Measurements from ENCODE around the gene MTERF2.

MTERF2 gene

DNA sequence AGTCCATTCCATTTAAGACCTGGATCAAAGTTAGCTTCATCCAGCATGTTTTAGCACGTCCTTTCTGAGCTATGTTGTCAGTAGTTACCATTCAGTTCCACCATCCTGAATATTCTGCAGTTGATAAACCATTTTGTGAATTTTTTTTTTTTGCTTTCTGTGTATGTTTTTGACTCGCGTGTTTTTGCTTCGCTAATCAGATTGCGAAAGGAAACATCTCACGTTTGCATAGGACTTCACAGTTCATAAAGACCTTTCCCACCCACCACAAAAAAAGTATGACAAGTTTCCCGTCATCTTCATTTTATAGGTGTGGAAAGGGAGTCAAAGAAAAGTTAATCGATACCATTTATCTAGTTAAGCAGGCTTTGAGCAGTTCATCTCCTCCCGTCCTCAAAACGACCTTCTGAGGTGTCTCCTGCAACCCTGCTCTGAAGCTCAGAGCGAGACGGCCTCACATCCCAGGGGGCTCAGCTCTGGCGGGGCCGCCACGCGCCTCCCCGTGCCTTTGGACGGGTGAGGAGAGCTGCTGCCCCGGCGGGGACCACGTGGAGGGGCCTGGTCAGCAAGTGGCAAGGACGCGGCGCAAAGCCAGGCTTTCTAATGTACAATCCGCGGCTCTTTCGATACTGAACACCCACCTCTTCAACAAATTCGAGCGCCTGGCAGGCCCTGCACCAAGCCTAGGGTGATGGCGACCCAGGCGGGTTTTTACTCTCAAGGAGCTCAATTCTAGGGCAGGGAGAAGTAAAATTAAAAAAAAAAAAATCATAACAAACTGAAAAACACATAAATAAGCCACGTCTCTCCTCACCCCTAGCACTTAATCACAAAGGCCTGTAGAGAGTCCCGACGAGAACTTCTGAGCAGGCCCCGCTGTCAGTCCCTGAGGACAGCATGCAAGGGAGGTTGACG, 32.2 kb downstream of the MTERF2 start:
- FAIRE-seq (peak; percentile 25), DNase-seq (ENCODE audit: insufficient read length, low spot score) (no peak)
- TF ChIP-seq CTCF (IDR thresholded peaks at IDR 0.05; ENCODE audit: insufficient read depth, missing control alignments), result no peak

DNA sequence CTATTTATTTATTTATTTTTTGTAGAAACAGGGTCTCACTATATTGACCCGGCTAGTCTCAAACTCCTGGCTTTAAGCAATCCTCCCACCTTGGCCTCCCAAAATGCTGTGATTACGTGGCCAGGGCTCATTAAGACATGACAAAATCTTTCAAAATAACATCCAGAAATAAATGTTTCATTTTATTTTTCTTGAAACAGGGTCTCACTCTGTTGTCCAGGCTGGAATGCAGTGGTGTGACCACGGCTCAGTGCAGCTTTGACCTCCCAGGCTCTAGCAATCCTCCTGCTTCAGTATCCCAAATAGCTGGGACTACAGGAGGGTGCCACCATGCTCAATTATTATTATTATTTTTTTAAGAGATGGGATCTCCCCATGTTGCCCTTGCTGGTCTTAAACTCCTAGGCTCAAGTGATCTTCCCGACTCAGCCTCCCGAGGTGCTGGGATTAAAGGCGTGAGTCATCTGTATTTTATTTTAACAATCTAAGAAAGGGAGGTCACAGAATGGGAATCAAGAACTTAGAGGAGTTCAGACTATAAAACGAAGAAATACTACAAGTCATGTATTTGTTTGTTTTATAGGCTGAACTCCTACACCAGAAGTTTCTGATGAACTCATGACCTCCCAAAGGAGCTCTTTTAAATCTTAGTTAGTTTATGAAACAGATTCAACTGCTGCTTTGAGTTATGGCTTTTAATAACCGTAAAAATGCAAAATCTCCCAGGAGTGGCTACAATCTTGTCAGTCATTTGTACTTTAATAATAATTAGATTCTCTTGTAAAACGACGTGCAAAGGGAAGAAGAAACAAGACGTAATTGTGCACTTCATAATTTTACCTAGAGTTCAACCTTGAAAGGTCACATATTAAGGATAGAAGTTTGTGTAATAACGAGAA, 33.3 kb downstream of the MTERF2 start:
- no peak for TF ChIP-seq CTCF (IDR thresholded peaks at IDR 0.05; ENCODE audit: insufficient read depth, missing control alignments)
- no peak for DNase-seq (ENCODE audit: insufficient read length, low spot score)
- FAIRE-seq, result no peak

DNA sequence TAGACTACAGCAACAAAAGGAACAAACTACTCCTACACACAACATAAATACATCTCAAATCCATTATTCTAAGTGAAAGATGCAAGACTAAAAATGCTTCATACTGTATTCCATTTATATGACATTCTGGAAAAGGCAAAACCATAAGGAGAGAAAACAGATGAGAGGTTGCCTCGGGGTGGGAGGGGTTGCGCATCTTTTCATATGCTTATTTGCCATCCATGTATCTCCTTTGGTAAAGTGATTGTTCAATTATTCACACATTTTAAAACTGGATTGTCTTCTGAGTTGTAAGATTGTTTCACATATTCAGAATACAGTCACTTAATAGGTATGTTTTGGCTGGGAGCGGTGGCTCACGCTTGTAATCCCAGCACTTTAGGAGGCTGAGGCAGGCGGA, 36.4 kb downstream of the MTERF2 start:
- FAIRE-seq (no peak), DNase-seq (ENCODE audit: insufficient read length, low spot score) (no peak)
- TF ChIP-seq CTCF (IDR thresholded peaks at IDR 0.05; ENCODE audit: insufficient read depth, missing control alignments), result no peak

- FAIRE-seq (no peak), DNase-seq (ENCODE audit: insufficient read length, low spot score) (no peak)
These were observed 39.5 kb downstream of the MTERF2 start for GRCh38 chr12:106947461-106947860.

GRCh38 chr12:106945261-106945851, 41.6 kb downstream of the MTERF2 start:
- DNase-seq (ENCODE audit: insufficient read length, low spot score), result no peak
- FAIRE-seq, result no peak
- TF ChIP-seq CTCF (IDR thresholded peaks at IDR 0.05; ENCODE audit: insufficient read depth, missing control alignments), result no peak

More at GRCh38 chr12:106947461-106947860, 39.5 kb downstream of the MTERF2 start:
- TF ChIP-seq CTCF (IDR thresholded peaks at IDR 0.05; ENCODE audit: insufficient read depth, missing control alignments), result no peak

DNA sequence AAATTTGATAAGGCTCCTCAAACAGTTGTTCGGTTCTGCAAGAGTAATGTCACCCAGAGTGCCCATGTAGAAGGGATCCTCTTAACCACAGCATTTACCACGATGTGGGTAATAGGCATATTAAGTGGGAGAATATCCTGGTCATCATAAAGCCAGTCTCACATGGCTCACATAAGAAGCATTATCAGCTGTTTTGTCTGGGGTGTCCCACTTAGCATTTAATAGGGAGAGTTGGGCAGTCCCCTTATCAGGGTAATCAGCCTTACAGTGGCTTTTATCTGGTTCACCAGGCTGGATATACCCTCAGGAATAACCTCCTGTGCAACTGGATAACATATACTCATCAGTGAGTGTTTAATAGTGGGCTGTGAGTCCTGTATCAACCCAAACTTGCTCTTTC, 44.2 kb downstream of the MTERF2 start:
- no peak for FAIRE-seq
- no peak for DNase-seq (ENCODE audit: insufficient read length, low spot score)
- no peak for TF ChIP-seq CTCF (IDR thresholded peaks at IDR 0.05; ENCODE audit: insufficient read depth, missing control alignments)

Measured in D721Med (cell line).